GM19468 (cell line): Measurements from ENCODE around the gene WDR17.

Experiments
- ATAC-seq: cut with Tn5 transposase; IDR thresholded peaks from one replicate; pipeline ENCODE4 v1.9.1; 2021; ENCODE audit warnings: mild to moderate bottlenecking, moderate library complexity, moderate number of reproducible peaks; ENCODE audit not compliant: unreplicated experiment; ENCODE audit errors: extremely low read depth

WDR17 gene

DNA sequence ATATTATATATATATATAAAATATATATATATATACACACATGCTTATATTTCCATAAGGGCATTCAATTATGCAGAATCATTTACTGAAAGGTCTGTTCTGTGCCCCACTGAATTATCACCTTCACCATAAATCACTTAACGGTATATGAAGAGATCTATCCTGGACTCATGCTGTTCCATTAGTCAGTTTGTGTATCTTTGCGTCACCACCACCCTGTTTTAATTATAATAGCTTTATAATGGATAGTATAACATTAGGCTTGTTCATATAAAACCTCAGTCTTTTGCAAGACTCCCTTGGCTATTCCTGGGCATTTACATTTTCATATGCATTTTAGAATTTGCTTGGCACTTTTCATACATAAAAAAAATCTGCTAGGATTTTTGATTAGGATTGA is 19.1 kb downstream of the WDR17 start:
- no peak for ATAC-seq

DNA sequence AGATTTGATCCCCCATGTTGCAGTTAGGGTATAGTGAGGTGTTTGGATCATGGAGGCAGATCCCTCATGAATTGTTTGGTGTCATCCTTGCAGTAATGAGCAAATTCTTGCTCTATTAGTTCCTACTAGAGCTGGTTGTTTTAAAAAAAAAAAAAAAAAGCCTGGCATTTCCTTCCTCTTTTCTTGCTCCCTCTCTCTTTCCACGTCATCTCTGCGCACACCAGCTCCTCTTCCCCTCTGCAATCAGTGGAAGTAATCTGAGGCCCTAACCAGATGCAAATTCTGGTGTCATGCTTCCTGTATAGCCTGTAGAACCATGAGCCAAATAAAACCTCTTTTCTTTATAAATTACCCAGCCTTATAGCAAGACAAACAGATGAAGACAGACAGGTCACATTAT is 24.5 kb downstream of the WDR17 start:
- peak; percentile 82 for ATAC-seq

DNA sequence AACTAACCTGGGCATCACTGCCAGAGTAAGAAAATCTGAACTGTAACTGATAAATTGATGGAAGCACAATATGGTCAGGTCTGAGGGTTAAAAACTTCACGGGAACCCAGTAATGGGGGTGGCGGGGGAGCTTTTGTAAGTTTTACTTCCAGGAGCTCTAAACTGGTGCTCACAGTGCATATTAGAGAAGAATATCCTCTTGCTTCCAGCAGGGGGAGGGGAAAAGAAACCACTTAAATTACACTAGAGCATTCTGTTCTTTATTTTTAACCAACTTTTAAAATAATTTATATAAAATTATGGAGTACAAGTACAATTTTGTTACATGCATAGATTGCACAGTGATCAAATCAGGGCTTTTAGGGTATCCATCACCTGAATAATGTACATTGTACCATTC is 33.7 kb downstream of the WDR17 start:
- ATAC-seq, result no peak

DNA sequence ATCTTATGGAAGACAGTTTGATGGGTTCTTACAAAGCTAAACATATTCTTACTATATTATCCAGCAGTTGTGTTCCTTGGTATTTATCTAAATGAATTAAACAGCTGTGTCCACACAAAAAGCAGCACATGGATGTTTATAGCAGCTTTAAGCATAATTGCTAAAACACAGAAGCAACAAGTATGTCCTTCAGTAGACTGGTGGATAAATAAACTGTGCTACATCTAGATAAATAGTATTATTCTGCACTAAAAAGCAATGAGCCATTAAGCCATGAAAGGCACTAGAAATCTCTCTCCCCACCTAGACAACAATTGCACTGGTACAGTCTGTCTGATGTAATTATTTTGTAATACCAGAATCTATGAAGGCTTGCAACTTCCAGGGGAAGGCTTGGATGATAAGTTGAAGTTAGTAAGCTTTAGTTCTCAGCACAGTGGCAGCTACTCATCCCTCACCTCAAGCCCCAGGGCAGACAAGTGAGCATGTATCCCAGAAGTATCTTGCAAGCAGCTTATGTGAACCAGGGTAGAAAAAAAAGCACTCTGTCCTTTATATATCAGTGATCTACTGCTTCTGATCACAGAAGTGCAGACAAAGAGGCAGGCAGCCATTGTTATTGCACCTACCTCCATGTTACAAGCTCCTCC is 36.9 kb downstream of the WDR17 start:
- no peak for ATAC-seq

DNA sequence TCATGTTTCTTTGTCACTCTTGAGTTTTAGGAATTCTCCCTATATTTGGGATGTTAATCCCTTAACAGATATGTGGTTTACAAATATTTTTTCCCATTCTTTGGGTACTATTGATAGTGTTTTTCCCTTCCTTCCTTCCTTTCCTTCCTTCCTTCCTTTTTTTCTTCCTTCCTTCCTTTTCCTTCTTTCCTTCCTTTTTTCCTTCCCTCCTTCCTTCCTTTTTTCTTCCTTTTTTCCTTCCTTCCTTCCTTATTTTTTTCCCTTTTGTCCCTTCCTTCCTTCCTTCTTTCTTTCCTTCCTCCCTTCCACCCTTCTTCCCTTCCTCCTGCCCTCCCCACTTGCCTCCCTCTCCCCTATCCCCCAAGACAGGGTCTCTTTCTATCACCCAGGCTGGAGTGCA is 42.1 kb downstream of the WDR17 start:
- no peak for ATAC-seq

DNA sequence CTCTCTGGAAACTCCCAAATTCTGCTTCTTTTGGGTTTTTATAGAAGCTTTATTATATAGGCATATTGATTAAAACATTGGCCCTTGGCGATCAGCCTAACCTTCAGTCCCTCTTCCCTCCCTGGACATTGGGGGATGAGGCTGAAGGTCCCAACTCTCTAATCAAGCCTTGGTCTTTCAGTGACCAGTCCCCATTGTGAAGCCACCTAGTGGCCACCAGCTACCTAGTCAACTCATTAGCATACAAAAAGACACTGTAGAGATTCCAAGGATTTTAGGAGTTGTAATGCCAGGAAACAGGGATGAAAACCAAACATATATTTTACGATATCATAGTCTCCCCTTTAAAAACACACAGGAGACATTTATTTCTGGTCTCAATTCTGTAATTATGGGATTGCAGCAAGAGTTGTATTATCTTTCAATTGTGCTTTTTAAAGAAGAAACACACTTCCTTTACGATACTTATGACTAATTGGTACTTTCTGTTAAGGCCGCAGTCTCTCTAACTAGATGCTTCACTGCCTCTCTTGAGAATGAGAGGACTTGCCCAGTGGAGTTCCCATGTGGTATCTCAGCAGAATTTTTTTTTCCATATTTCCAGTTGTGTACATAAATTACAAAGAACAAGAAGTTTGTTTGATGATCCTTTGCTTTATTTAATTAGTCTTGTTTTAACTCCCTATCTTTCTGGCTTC is 58.2 kb downstream of the WDR17 start:
- peak; percentile 97 for ATAC-seq

DNA sequence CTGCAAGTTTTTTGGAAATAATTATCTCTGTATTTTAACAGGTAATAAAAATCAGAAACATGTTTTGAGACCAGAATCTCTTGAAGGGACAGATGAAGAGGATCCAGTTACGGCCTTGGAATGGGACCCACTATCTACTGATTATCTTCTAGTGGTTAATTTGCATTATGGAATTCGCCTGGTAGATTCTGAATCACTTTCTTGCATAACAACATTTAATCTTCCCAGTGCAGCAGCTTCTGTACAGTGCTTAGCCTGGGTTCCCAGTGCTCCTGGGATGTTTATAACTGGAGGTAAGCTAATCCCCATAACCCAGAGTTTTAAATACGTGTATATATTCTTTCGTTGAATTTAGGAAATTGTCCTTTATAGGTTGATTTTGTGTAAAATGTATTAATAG is 59.4 kb downstream of the WDR17 start:
- no peak for ATAC-seq

DNA sequence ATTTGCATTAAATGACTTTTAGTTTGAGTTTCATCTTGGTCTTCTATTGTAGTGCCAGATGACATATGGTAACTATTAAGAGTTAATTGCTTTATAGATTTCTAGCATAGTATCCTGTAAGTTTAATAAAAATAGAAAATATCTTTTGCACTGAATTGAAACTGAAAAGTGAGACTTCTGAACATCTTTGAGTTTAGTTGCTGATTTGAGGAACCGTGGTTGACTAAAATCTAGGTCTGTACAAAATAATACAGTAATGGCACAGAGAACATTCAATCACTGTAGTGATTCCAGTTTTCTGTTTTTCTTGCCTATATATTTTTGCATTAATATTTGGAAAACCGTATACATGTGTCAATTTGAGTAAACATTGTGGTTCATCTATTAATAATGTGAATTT is 69.0 kb downstream of the WDR17 start:
- ATAC-seq, result no peak

DNA sequence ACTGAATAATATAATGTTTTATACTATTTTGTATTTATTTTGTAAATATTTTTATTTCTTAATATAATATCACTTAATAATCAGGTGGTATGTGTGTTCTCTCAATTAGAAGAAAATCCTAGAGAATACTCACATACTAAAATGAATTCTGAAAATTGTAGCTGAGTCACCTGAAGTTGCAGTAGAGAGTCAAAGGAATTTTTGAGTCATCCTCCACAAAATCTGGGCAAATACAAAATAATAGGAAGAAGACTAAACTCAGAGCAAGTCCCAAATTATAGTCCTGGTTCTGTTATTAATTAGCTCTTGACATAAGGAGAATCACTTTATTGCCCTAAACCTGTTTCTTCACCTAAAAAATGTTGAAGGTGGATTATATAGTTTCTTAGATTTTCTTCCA is 72.0 kb downstream of the WDR17 start:
- no peak for ATAC-seq

DNA sequence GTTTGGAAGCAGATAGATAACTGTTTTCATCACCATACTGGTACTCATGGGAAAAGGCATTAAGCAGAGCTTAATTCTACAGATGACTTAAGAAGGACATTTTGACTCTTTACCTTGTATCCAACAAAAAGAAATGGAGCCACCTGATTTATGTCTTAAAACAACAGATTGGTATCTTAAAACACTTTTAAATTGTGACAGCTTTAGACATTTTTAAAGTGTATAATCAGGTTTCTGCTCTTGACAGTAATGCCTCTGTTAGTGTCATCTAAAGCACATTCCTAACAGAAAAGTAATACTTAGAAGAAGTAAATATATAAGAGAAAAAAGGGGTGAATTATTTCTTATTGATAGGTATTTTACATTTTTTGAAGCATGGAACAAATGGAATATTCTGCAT is 73.9 kb downstream of the WDR17 start:
- no peak for ATAC-seq

DNA sequence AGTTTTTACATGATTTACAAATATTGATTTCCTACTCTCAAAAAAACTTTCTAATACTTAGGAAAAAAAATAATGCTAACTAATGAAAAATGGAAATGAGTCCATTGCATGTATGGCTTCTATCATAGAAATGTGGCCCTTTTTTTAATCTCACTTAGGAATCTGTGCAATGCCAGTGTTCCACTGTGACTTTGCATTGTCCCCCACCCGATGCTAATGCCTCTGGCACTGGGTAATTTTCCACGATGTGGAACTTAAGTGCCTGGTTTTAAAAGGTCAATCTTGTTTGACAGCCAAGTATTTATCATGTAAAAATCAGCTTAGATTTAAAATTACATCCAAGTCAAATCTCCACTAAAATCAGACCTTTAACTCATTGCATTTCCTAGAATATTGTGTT is 76.6 kb downstream of the WDR17 start:
- ATAC-seq, result no peak

DNA sequence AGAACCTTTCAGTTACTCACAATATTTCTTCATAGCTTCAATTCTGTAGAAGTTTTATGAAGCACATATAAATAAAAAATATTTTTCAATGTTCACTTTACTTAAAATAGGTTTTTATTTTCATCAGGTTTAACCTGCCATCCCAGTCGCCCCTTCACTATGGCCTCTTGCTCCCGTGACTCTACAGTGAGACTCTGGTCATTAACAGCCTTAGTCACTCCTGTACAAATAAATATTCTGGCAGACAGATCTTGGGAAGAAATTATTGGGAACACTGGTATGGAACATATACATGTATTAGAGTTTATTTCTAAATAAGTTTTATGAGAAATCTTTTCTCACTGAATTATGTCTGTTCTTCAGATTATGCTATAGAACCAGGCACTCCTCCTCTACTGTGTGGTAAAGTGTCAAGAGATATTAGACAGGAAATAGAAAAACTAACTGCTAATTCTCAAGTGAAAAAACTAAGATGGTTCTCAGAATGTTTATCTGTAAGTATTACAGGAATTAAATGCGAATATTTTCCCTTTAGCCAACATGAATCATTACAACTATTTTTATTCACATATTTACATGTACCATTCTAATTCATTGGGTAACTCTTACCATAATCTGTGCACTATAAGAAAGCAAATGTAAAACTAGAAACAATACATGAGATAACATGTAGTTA is 84.2 kb downstream of the WDR17 start:
- ATAC-seq, result no peak

DNA sequence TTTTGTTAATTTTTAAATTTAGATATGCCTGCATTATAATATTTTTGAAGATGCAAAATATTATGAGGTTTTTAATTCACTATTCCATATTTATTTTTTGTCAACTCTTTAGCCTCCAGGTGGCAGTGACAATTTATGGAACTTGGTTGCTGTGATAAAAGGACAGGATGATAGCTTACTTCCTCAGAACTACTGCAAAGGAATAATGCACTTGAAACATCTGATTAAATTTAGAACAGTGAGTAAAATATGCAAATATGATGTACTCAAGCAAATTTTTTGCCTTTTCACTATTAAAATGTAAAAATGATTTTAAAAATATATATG is 84.7 kb downstream of the WDR17 start:
- ATAC-seq, result no peak

DNA sequence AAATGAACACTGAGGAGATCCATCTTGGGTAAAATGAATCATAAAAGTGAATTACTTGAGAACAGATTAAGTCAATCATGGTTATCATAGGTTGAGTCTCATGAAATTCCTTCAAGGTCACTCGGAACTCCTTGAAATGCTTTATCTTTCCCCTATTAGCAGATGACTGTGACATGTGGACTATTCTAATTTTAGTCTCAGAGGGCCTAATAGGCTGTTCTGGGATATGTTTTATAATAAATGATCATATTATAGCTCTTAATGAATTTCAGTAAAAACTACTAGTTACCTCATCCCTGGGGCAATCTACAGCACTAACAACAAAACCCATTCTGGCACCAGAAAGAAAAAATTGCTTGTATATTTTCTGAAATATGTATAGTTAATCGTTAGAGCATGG is 85.1 kb downstream of the WDR17 start:
- no peak for ATAC-seq

DNA sequence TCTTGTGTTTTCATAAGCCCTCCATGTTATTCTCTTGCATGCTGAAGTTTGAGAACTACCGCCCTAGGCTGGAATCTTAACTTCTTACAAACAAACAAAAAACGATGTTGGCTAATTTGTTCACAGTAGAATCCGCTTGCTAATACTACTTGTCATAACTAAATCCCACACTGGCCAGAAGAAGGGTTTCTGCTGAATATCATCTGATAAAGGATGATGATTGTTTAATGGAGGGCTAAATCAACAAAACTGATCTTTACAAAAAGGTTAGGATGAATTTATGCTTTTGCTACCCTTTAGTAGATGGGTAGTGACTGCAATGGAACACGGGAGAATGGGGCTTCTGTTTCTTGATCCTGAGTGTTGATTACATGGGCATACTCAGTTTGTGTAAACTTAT is 87.5 kb downstream of the WDR17 start:
- ATAC-seq, result no peak

DNA sequence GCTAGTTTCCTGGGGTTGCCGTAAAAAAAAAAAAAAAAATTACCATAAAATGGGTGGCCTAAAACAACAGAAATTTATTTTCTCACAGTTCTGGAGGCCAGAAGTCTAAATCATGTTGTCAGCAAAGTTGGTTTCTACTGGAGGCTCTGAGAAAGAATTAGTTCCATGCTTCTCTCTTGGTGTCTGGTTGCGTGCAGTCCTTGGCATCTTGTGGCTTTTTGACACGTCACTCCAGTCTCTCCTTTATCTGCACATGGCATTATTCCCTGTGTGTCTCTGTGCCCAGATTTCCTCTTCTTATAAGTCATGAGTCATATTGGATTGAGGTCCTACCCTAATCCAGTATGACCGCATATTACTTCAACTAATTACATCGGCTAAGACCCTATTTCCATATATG is 91.0 kb downstream of the WDR17 start:
- ATAC-seq, result no peak

DNA sequence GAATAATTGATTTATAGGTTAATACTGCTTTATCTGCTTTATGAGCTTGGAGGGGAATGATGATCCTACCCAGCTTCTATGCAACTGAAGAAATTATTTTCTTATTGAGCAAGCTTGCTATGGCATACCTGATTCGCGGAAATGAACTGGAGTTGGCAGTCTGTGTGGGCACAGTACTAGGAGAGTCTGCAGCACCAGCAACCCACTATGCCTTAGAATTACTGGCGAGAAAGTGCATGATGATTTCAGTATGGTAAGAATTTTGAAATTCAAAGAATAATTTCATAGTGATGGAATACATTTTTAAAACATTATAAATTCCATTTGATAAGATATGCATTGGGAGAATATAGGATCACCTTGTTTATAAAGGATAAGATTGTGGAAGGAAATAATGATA is 97.4 kb downstream of the WDR17 start:
- no peak for ATAC-seq

DNA sequence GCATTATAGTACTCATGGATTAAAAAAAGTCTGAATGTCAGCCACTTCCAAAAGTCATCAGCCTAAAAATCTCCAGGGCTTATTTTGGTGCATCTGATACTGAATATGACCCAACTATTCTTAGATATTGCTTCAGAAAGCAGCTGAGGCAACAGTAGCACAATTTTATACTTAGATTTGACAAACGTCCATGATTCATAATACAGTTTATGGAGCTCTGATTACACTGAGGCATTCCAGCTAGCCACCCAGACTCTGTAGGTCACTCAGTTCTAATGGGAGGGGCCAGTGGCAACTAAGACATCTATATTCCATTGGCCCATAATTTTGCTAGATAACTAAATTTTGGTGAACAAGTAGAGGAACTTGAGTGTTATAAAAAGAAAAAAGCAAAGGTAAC is 119.4 kb downstream of the WDR17 start:
- ATAC-seq, result no peak

DNA sequence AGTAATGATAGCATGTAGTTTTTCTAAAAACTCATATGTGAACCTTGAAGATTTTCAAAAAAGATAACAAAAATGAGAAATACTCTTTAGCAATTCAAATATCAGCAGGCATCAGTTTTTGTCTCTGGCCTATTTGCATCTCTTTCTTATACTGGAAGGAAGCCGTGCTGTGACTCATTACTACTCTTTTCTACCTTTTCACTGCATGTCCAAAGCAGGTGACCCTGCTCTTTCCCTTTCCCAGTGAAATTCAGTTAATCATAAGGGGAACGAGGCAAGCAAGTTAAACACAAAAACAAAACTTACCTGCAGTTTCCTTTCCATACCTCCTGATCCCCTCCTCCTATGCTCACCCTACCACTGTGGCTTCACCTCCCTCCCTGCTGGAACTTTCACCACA is 120.4 kb downstream of the WDR17 start:
- no peak for ATAC-seq

DNA sequence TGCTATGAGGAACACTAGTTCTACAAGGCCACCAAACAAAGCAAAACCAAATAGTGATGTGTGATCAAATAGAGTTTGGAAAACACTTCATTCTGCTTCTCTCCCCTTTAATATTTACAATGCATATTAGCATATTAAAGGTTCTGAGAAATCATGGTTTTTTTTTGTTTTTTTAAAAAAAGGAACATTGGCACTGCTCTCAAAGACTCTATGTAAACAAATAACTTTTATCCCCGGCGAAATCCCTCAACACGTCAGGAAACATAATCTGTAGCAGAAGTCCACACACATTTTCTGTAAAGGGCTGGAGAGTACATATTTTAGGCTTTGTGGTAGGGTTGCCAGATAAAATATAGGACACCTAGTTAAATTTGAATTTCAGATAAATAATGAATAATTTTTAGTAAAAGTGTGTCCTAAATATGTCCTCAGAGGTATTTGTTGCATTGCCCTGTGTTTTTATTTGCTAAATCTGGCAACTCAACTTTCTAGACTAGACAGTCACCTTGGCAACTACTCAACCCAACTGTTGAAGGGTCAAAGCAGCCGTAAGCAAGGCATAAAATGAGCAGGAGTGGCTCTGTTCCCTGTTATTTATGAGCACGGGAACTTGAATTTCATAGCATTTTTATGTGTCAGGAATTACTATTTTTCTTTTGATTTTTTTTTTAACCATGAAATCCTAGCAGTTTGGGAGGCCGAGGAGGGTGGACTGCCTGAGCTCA is 121.2 kb downstream of the WDR17 start:
- ATAC-seq, result no peak

DNA sequence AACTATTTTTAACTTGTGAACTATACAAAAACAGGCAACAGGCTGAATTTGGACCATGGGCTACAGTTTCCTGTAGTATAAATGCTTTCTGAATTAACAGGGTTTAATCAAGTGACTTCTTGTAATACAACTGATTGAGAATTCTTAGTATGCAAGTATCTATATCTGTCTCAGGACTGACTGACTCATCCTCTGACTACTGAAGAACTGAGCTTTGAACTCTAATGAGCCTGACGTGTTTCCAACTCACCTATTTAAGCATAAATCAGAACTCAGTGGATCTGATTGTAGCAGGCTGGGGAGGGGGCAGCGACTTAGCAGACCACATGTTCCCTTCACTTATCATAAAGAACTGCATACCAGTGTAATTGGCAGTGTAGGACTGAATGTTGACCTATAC is 122.0 kb downstream of the WDR17 start:
- no peak for ATAC-seq
